Measurements from ENCODE around the gene JAKMIP1. TPM values are rescaled to one million over a fixed set of nuclear protein-coding genes. Genes with fewer than 3 reads are reported as not detected.

Gene JAKMIP1
- 0.29 TPM for total RNA-seq

- DNase-seq (ENCODE audit: low spot score), result peak; percentile 80
These were observed at the start of gene JAKMIP1 for GRCh38 chr4:6200011-6200921. JAKMIP1 (minus strand) TSS chr4:6200549; CDS start chr4:6112850, 87,699 bp downstream.

GRCh38 chr4:6248394-6248793 is 48.0 kb upstream of the JAKMIP1 start:
- DNase-seq (ENCODE audit: low spot score), result no peak

GRCh38 chr4:6246170-6246634 is 45.9 kb upstream of the JAKMIP1 start:
- DNase-seq (ENCODE audit: low spot score), result no peak

GRCh38 chr4:6245246-6246169 is 45.2 kb upstream of the JAKMIP1 start:
- DNase-seq (ENCODE audit: low spot score), result no peak

GRCh38 chr4:6242271-6243029 is 42.1 kb upstream of the JAKMIP1 start:
- no peak for DNase-seq (ENCODE audit: low spot score)

- no peak for DNase-seq (ENCODE audit: low spot score)
These were observed 40.9 kb upstream of the JAKMIP1 start for GRCh38 chr4:6241062-6241845.

- no peak for DNase-seq (ENCODE audit: low spot score)
These were observed 39.6 kb upstream of the JAKMIP1 start for GRCh38 chr4:6239968-6240367.

- no peak for DNase-seq (ENCODE audit: low spot score)
These were observed 39.1 kb upstream of the JAKMIP1 start for GRCh38 chr4:6239486-6239885.

GRCh38 chr4:6236816-6237390 is 36.6 kb upstream of the JAKMIP1 start:
- DNase-seq (ENCODE audit: low spot score), result no peak

GRCh38 chr4:6235901-6236640 is 35.7 kb upstream of the JAKMIP1 start:
- DNase-seq (ENCODE audit: low spot score), result no peak

GRCh38 chr4:6235012-6235411 is 34.7 kb upstream of the JAKMIP1 start:
- DNase-seq (ENCODE audit: low spot score), result no peak

GRCh38 chr4:6233929-6234328 is 33.6 kb upstream of the JAKMIP1 start:
- DNase-seq (ENCODE audit: low spot score), result peak; percentile 25

- DNase-seq (ENCODE audit: low spot score), result peak; percentile 25
These were observed 32.8 kb upstream of the JAKMIP1 start for GRCh38 chr4:6232836-6233785.

GRCh38 chr4:6231663-6232165 is 31.4 kb upstream of the JAKMIP1 start:
- DNase-seq (ENCODE audit: low spot score), result no peak

- DNase-seq (ENCODE audit: low spot score), result no peak
These were observed 30.7 kb upstream of the JAKMIP1 start for GRCh38 chr4:6230827-6231662.

GRCh38 chr4:6230502-6230785 is 30.1 kb upstream of the JAKMIP1 start:
- DNase-seq (ENCODE audit: low spot score), result no peak

GRCh38 chr4:6229671-6230501 is 29.5 kb upstream of the JAKMIP1 start:
- DNase-seq (ENCODE audit: low spot score), result no peak

Measured in ureter (tissue), 1 donor.